OCI-LY1 (cell line): ENCODE results near the gene GPR42.

ENCODE experiments used
- H2AFZ ChIP-seq: fragments of 200-600 bp; sonication (generic), shearing (Covaris generic); 2 replicates; pipeline ENCODE4 v1.6.0; 2014; ENCODE audit warnings: antibody characterized with exemption, mild to moderate bottlenecking, low read length
- H3F3A ChIP-seq: fragments of 200-600 bp; sonication (generic), shearing (Covaris generic); 2 replicates; pipeline ENCODE4 v1.6.0; 2014; ENCODE audit warnings: mild to moderate bottlenecking, antibody characterized with exemption, low read length, moderate library complexity; ENCODE audit not compliant: insufficient read depth
- H3K27ac ChIP-seq: fragments of 200-600 bp; sonication (generic); 2 replicates; pipeline ENCODE4 v1.5.1; 2014; ENCODE audit warnings: low read length, mixed run types, mild to moderate bottlenecking, low read depth; ENCODE audit not compliant: poor library complexity, severe bottlenecking
- H3K27me3 ChIP-seq: fragments of 200-600 bp; sonication (generic); 2 replicates; pipeline ENCODE4 v1.6.0; 2014; ENCODE audit warnings: antibody characterized with exemption, mild to moderate bottlenecking, low read length, moderate library complexity; ENCODE audit not compliant: insufficient read depth
- H3K36me3 ChIP-seq: fragments of 200-600 bp; sonication (generic); 2 replicates; pipeline ENCODE4 v1.6.1; 2014; ENCODE audit warnings: mild to moderate bottlenecking, antibody characterized with exemption, low read length, moderate library complexity, mixed read lengths; ENCODE audit not compliant: insufficient read depth
- H3K4me1 ChIP-seq: fragments of 200-600 bp; sonication (generic); 2 replicates; pipeline ENCODE4 v1.5.1; 2014; ENCODE audit warnings: mild to moderate bottlenecking, low read length, moderate library complexity; ENCODE audit not compliant: insufficient read depth, severe bottlenecking
- H3K4me2 ChIP-seq: fragments of 200-600 bp; sonication (generic), shearing (Covaris generic); 2 replicates; pipeline ENCODE4 v1.6.1; 2014; ENCODE audit warnings: low read length
- H3K4me3 ChIP-seq: fragments of 200-600 bp; sonication (generic); 2 replicates; pipeline ENCODE4 v1.5.1; 2014; ENCODE audit warnings: low read length, low read depth, mild to moderate bottlenecking, mixed read lengths; ENCODE audit not compliant: poor library complexity, severe bottlenecking
- H3K79me2 ChIP-seq: fragments of 200-600 bp; shearing (Covaris generic); 2 replicates; pipeline ENCODE4 v1.6.1; 2016; ENCODE audit warnings: mixed run types, low read length, mixed read lengths; ENCODE audit not compliant: insufficient read depth
- H3K9ac ChIP-seq: fragments of 200-600 bp; sonication (generic), shearing (Covaris generic); 2 replicates; pipeline ENCODE4 v1.6.1; 2014; ENCODE audit warnings: mild to moderate bottlenecking, low read length, mixed read lengths
- H3K9me2 ChIP-seq: fragments of 200-600 bp; sonication (generic), shearing (Covaris generic); 2 replicates; pipeline ENCODE4 v1.6.1; 2014; ENCODE audit warnings: low read depth, mild to moderate bottlenecking, low read length, mixed read lengths
- H3K9me3 ChIP-seq: fragments of 200-600 bp; shearing (Covaris generic); 2 replicates; pipeline ENCODE4 v1.6.1; 2014; ENCODE audit warnings: low read length, mixed read lengths
- H4K20me1 ChIP-seq: fragments of 200-600 bp; sonication (generic), shearing (Covaris generic); 2 replicates; pipeline ENCODE4 v1.6.0; 2016; ENCODE audit warnings: mild to moderate bottlenecking, low read length; ENCODE audit not compliant: insufficient read depth
- EZH2 ChIP-seq: fragments of 200-600 bp; sonication (generic), shearing (Covaris generic); IDR thresholded peaks from 2 replicates; pipeline ENCODE4 v1.8.0; 2017; ENCODE audit warnings: borderline replicate concordance, mixed run types, mild to moderate bottlenecking, antibody characterized with exemption, low read length, moderate library complexity, mixed read lengths
- TF ChIP-seq, protein P1 (sequence below): fragments of 200-600 bp; sonication (generic), shearing (Covaris generic); IDR thresholded peaks from 2 replicates; pipeline ENCODE4 v1.5.1; 2017; ENCODE audit warnings: mild to moderate bottlenecking, antibody characterized with exemption, low read length, moderate library complexity, mixed read lengths

Gene GPR42

DNA sequence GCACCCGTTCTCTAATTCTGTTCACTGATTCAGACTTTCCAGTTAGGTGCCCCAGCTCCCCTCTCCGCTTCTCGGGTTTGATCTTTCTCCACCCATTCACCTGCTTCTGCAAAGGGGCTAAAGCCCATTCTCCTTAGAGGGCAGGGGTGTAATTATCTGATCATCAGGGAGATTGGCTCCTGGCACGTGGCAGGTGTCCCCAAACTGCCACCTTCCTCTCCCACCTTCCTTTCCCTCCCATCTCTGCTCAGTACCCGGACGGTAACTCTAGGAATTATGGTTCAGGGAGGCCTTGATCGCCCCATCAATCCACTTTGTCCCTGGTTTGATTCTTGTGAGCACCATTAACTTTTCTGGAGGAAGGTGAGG is 23.0 kb upstream of the GPR42 start:
- Histone ChIP-seq H3K27me3 (no peaks in the 10 kb centered on the region), H2AFZ (no peak overlapping the region), H3K9me2 (no peaks in the 10 kb centered on the region), H3K27ac (peak overlapping the region; percentile 1), H3K4me1 (peaks cover 48% of the 10 kb centered on the region), H3F3A (no peaks in the 10 kb centered on the region), H3K9me3 (no peaks in the 10 kb centered on the region), H3K9ac (no peak overlapping the region), H3K4me2 (no peak overlapping the region), H3K36me3 (peaks cover 38% of the 10 kb centered on the region), H4K20me1 (no peaks in the 10 kb centered on the region), H3K4me3 (no peak overlapping the region), H3K79me2 (no peaks in the 10 kb centered on the region)
- no peak for TF ChIP-seq EZH2
- TF ChIP-seq, protein P1, sequence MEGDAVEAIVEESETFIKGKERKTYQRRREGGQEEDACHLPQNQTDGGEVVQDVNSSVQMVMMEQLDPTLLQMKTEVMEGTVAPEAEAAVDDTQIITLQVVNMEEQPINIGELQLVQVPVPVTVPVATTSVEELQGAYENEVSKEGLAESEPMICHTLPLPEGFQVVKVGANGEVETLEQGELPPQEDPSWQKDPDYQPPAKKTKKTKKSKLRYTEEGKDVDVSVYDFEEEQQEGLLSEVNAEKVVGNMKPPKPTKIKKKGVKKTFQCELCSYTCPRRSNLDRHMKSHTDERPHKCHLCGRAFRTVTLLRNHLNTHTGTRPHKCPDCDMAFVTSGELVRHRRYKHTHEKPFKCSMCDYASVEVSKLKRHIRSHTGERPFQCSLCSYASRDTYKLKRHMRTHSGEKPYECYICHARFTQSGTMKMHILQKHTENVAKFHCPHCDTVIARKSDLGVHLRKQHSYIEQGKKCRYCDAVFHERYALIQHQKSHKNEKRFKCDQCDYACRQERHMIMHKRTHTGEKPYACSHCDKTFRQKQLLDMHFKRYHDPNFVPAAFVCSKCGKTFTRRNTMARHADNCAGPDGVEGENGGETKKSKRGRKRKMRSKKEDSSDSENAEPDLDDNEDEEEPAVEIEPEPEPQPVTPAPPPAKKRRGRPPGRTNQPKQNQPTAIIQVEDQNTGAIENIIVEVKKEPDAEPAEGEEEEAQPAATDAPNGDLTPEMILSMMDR, result no peak

DNA sequence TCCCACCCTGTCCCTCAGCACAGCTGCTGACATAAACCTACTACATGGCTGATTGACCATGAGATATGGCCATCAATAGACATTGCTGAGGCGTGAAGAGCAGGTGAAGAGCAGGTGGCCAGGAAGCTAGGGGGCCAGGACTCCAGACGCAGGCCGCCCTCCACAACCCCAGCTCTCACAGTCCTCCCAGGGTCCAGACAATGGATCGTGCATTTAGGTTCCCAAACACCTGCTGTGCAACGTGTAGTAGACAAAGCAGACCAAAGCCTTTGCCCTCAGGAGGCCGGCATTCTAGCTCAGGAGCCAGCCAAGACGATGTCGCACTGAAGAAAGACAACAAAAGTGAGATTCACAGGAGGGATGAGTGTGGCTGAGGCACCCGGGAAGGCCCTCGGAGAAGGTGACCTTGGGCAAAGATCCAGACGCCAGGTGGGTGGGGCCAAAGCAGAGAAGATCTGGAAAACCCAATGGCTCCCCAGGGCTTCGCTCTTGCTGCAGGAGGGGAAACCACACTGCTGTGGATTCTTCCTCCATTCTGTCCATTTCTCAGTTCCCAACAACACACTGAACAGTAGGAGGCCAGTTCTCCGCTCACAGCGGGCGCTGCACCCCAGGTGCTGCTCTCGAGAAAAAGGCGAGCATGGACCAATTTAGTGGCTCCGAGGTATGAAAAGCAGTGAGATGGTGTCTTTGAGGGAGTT is 21.8 kb upstream of the GPR42 start:
- no peak overlapping the region for H3K9ac ChIP-seq
- H3K9me3 ChIP-seq, result no peaks in the 10 kb centered on the region
- TF ChIP-seq EZH2, result no peak
- TF ChIP-seq, protein P1, result no peak
- no peaks in the 10 kb centered on the region for H3K27me3 ChIP-seq
- peaks cover 44% of the 10 kb centered on the region for H3K4me1 ChIP-seq
- no peak overlapping the region for H2AFZ ChIP-seq
- H3F3A ChIP-seq, result no peaks in the 10 kb centered on the region
- no peak overlapping the region for H3K4me3 ChIP-seq
- peaks cover 27% of the 10 kb centered on the region for H3K36me3 ChIP-seq
- H3K9me2 ChIP-seq, result no peaks in the 10 kb centered on the region
- H3K4me2 ChIP-seq, result no peak overlapping the region
- no peaks in the 10 kb centered on the region for H3K79me2 ChIP-seq
- H3K27ac ChIP-seq, result no peak overlapping the region
- H4K20me1 ChIP-seq, result no peaks in the 10 kb centered on the region

DNA sequence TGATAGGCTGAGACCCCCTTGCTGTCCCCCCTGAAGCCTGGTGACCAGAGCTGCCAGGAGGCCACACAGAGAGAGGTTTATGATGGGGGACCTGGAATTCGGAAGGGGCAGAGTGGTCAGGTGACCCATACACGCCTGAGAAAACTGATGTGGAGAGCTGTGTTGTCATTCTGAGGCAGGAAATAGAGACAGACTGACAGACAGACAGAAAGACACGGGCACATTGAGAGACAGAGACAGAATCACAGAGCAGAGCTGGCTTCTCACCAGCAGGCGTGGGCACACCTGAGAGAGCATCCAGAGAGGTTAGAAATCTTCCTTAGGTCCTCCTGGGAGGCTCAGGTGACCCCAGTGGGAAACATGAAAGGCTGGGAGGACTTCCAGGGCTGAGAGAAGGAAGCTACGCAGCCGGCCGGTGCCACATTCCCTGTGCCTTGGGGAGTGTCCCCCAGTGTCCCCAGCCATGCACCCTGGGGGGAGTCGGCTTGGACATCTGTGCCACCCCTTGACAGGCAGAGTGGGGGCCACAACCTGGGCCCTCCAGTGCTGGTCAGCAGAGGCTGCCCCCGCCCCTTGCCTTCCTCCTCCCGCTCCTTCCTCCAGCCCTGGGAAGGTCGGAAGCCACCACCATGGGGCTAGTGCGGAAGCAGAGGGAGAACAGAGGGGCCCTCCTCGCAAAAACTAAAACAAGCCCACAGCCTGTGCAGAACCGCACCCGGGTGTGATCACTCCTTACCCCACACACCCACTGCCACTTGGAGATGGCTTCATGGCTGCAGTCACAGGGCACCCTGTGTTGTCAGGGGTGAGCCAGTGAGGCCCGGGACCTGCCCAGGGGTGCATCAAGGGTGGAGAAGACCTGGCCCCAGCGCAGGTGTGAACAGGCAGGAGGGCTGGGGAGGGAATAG is 21.0 kb upstream of the GPR42 start:
- Histone ChIP-seq H3K9me3 (no peaks in the 10 kb centered on the region), H3K4me1 (peaks cover 36% of the 10 kb centered on the region), H4K20me1 (no peaks in the 10 kb centered on the region), H3K27ac (no peak overlapping the region), H3K27me3 (no peaks in the 10 kb centered on the region), H3K9me2 (no peaks in the 10 kb centered on the region), H3K4me3 (no peak overlapping the region), H3K9ac (no peak overlapping the region), H3F3A (no peaks in the 10 kb centered on the region), H3K79me2 (no peaks in the 10 kb centered on the region), H3K4me2 (no peak overlapping the region), H2AFZ (no peak overlapping the region), H3K36me3 (peaks cover 19% of the 10 kb centered on the region)
- no peak for TF ChIP-seq EZH2
- TF ChIP-seq, protein P1, result no peak
